Amniotic stem cell (primary cell): ENCODE results near the gene SMOC2.

Experiments used
- DNase-seq: peaks from one replicate; lab custom pipeline; 2025; lab: John Stamatoyannopoulos, UW

SMOC2 gene

GRCh38 chr6:168490757-168491156 lies 49.8 kb downstream of the SMOC2 start:
- no peak for DNase-seq

- no peak for DNase-seq
Observed at GRCh38 chr6:168493976-168494375, 53.0 kb downstream of the SMOC2 start.

GRCh38 chr6:168494726-168495125 lies 53.7 kb downstream of the SMOC2 start:
- DNase-seq, result no peak

GRCh38 chr6:168495133-168495532 lies 54.1 kb downstream of the SMOC2 start:
- DNase-seq, result no peak

GRCh38 chr6:168495636-168496035 lies 54.7 kb downstream of the SMOC2 start:
- no peak for DNase-seq

GRCh38 chr6:168496139-168496996 lies 55.4 kb downstream of the SMOC2 start:
- no peak for DNase-seq

GRCh38 chr6:168496997-168497331 lies 56.0 kb downstream of the SMOC2 start:
- DNase-seq, result no peak

GRCh38 chr6:168497381-168497780 lies 56.4 kb downstream of the SMOC2 start:
- no peak for DNase-seq

GRCh38 chr6:168498161-168498843 lies 57.3 kb downstream of the SMOC2 start:
- no peak for DNase-seq

- DNase-seq, result no peak
Observed at GRCh38 chr6:168499045-168499650, 58.2 kb downstream of the SMOC2 start.

- DNase-seq, result no peak
Observed at GRCh38 chr6:168500519-168500918, 59.5 kb downstream of the SMOC2 start.

- DNase-seq, result no peak
Observed at GRCh38 chr6:168501561-168501960, 60.6 kb downstream of the SMOC2 start.

- no peak for DNase-seq
Observed at GRCh38 chr6:168504366-168504765, 63.4 kb downstream of the SMOC2 start.

- no peak for DNase-seq
Observed at GRCh38 chr6:168506460-168506859, 65.5 kb downstream of the SMOC2 start.

GRCh38 chr6:168507297-168507696 lies 66.3 kb downstream of the SMOC2 start:
- DNase-seq, result no peak

GRCh38 chr6:168507730-168508129 lies 66.7 kb downstream of the SMOC2 start:
- DNase-seq, result no peak

GRCh38 chr6:168508903-168509302 lies 67.9 kb downstream of the SMOC2 start:
- DNase-seq, result no peak

GRCh38 chr6:168513766-168514165 lies 72.8 kb downstream of the SMOC2 start:
- DNase-seq, result no peak

- DNase-seq, result no peak
Observed at GRCh38 chr6:168514216-168514615, 73.2 kb downstream of the SMOC2 start.

GRCh38 chr6:168515376-168515775 lies 74.4 kb downstream of the SMOC2 start:
- no peak for DNase-seq

GRCh38 chr6:168516944-168517741 lies 76.2 kb downstream of the SMOC2 start:
- DNase-seq, result no peak

- no peak for DNase-seq
Observed at GRCh38 chr6:168517742-168518347, 76.9 kb downstream of the SMOC2 start.
